Left forelimb (tissue), 1 donor: ENCODE measurements around the gene RBM48.
"Not testable (repeated sequence)": the region's sequence is repeated elsewhere in the genome, so short reads cannot be mapped to it uniquely, and the experiment has no call there.

Source experiments
- DNase-seq: peaks from one replicate; pipeline ENCODE4 v3.0.0-alpha.2; 2018; ENCODE audit warnings: low spot score

The RBM48 gene

GRCh38 chr7:92528188-92528957 is at the start of gene RBM48, which contains the start of gene PEX1:
TSS of gene RBM48 (plus strand) at chr7:92528795. CDS start at chr7:92528814, 19 bp downstream.
TSS of gene PEX1 (minus strand) at chr7:92528520. CDS start at chr7:92528435, 85 bp downstream.
- peak; percentile 97 for DNase-seq

- DNase-seq, result not testable (repeated sequence)
These were observed 49.4 kb upstream of the RBM48 start for GRCh38 chr7:92479146-92479545.

- DNase-seq, result not testable (repeated sequence)
These were observed 45.0 kb upstream of the RBM48 start for GRCh38 chr7:92483624-92484023.

DNA sequence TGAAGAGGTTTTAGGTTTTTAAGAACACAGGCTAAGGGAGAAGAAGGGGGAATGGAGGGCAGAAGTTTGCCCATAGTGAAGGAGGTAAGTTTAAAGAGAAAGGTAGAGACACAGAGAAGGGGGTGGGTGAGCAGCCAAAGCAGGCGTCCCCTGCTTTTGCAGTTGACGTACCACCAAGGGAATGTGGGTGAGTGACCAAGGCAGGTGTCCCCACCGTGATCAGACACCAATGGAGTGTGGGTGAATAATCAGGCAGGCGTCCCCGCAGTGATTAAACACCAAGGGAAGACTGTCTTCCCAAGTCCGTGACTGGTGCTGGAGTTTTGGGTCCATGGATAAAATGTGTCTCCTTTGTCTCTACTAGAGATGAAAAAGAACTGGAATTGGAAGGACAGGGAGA is 44.4 kb upstream of the RBM48 start:
- not testable (repeated sequence) for DNase-seq

DNA sequence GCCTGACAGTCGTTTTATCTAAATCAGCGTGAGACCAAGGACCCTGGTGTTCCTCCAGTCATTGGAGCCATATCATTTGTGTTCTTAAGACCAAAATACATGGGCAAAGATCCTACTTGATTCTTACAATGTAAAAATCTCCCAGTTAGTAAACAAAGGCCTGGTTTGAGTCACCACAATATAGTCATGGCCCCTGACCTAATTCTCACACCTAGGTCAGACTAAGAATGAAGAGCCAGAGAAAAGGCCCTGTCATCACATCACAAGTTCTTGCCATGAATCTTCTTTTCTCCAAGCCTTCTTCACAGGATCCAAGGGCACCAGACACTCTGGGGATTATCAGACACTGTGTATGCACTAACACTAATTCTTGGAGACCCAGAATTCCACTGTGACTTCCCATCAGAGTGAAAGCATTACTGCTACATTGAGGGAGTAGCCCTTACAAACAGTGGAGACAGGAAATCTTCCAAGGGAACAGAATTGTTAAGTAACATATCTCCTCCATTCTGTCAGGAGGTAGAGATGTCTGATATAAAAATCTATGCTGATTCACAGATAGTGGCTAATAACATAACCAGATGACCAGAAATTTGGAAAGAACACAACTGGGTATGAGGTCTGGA is 43.2 kb upstream of the RBM48 start:
- no peak for DNase-seq

GRCh38 chr7:92485974-92486373 is 42.6 kb upstream of the RBM48 start:
- DNase-seq, result no peak

DNA sequence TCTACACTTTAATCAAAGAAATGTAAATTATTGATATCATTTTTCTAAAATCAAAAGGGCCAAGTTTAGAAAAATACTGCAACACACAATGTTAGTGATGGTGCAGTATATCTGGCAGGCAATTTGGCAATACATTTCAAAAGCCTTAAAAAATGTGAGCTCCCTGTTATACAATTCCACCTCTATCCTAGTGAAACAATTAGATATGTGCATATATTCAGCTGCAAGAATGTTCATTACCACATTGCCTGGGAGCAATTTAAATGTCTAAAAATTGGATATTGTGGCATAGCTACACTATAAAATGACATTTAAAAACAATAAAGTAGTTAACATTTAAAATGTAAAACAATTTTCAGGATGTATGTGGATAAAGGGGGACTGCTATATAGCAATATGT is 40.8 kb upstream of the RBM48 start:
- no peak for DNase-seq

GRCh38 chr7:92489634-92490033 is 39.0 kb upstream of the RBM48 start:
- DNase-seq, result no peak

GRCh38 chr7:92496876-92497275 is 31.7 kb upstream of the RBM48 start:
- no peak for DNase-seq

DNA sequence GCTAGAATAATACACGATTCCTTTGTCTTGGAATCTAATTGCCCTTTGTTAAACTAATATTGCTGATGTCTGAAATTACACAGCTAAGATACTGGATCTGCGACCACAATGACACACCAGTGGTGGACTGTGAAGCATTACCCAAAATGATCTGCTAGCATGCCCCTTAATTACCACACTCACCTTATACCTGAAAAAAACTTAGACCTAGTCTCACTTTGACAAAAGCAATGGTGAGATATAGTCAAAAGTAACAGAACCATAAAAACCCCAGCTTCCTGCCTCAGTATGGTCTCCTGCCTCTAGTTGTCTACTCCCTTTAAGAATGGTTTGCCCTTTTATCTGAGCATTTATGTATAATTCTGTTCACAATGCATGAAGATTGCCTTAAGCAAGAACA is 30.0 kb upstream of the RBM48 start:
- DNase-seq, result no peak

DNA sequence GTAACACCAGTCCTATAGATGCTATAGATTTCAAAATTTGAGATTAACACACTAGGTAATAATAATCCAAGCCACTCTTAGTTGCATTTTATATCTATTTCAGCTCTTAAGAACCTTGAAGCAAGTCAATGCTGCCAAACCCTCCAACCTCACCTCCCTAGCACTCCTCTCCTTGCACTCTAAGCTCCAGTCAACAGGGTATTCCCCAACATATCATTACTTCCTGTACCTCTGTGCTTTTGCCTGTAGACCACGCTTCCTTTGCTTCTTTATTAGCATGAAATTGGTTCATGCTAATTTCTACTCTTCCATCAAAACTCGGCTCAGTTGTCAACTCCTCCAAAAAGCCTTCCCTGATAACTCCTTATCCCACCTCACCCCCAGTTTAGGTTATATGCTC is 24.8 kb upstream of the RBM48 start:
- DNase-seq, result no peak

- DNase-seq, result no peak
These were observed 24.0 kb upstream of the RBM48 start for GRCh38 chr7:92504563-92504962.

- DNase-seq, result no peak
These were observed 22.2 kb upstream of the RBM48 start for GRCh38 chr7:92506363-92506762.

DNA sequence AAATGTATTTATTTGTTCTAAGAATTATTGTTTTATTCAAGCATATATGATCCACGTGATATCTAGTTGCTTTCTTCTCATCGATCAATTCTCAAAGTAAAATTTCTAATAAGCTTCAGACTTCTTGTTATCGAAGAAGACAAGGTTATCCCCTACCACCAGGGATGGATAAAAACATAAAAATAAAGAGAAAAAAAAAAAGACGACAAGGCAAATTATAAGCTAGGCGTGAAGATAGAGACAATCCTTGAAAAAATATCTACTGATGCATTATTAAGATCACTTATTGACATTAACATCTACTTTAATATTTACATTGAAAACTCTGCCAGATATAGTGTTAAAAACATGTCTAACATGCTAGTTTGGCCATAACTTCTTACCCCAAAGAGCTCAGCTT is 19.6 kb upstream of the RBM48 start:
- no peak for DNase-seq

DNA sequence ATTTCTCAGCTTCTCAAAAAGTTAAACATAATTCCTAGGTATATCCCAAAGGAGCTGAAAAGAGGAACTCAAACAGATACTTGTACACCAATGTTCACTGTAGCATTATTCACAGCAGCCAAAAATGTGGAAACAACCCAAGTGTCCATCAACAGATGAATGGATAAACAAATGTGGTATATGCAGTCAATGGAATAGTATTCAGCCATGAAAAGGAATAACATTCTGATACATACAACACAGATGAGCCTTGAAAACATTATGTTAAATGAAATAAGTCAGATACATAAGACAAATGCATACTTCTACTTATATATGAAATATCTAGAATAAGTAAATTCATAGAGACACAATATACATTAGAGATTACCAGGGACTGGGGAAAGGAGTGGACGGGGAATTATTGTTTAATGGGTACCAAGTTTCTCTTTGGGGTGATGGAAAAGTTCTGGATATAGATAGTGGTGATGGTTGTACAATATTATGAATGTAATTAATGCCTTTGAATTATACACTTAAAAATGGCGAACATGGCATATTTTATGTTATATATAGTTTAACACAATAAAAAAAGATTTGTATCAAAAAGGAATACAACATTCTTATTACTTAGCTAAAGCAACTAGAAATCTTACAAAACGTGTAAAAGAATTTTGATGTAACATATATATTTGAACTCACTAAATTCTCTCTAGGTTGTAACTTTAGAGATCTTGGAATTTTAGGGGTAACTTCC is 15.3 kb upstream of the RBM48 start:
- no peak for DNase-seq

DNA sequence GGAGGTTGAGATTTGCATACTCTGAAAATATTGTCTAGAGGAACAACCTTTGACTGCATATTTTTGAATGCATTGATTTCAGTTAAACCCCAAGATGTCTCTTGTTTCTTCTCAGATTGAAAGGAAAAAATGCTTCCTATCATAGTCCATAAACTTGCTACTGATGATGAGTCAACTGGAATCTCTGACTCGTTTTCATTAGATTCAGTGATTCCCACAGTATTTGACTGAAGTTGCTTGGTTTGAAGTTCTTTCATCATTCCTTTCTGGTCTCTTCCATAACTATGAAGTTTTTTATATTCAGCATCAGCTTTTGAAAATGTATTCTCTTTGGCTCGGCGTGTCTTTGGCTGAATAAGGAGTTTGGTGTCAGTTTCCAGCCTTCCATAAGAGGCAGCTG is 11.0 kb upstream of the RBM48 start:
- no peak for DNase-seq

DNA sequence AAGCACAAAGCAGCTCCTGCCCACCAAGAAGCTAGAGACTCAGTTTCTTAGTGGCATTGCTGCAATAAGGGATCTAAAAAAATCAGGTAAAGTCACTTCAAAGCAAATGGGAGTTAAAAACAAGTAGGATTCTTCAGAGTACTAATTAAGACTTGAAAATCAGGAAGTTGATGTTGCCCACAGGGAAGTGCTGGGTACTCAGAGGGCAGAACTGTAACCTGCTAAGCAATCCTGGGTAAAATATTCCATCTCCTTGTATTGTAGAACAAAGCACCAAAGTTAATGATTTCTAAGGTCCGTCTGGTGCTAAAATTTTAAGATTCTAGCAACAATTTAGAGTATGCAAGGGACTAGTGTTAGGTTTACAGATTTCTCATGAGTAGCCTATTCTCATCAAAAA is 8.6 kb upstream of the RBM48 start:
- DNase-seq, result no peak

GRCh38 chr7:92523110-92523509 is 5.5 kb upstream of the RBM48 start:
- no peak for DNase-seq

DNA sequence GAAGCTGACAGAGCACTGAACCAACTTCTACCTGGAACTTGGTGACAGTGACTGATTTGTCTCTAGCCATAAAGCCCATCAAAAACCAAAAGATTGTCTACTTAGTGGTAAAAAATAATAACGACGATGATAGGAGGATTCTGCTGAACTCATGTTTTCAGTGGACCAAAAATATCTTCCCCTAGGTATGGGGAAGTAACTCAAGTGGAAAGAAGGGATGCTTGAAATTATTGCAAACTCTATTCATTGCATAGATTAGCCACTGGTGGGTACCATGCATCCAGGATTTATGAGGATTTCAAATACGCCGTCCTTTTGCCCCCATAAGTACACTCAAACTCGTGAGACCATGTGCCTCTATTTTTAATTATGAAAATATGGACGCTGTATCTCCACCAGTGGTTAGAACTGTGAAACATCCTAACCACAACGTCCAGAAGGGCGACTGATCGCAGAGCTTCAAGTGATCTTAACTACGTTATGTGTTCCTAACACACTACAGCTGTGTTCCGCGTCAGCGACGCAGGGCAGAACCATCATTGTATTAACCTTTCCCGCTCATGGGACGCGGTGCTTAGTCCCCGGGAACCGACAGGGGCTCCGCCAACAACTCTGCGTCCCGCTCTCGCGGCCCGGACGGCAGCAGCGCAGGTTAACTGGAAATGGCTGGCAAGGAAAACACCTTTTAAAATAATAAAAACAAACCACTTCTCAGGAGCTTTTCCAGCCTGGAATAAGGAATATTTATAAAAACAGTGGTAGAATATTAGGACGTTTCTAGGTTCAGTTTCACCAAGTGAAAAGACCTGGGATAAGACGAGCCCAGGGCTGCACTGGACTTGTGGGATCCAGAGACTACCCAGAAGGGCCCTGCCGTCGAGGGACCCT is 1.1 kb upstream of the RBM48 start:
- DNase-seq, result peak; percentile 63

DNA sequence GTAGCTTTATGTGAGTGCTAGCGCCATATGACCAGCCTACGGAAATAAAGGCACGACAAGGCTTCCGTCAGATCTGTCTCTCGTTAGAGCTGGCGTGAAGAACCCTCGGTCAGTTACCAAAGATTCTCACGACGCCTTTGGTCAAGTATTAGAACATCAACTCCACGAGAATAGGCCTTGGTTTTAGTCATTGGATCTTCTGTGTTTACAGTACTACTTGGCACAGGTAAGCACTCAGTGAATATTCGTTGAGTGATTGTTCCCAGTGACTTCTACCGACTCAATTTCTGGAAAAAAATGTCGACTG is 316 bp downstream of the RBM48 start:
- DNase-seq, result no peak

- DNase-seq, result no peak
These were observed 6.0 kb downstream of the RBM48 start for GRCh38 chr7:92534572-92534971.

- not testable (repeated sequence) for DNase-seq
These were observed 14.9 kb downstream of the RBM48 start for GRCh38 chr7:92543542-92543941.
